ENCODE measurements around the gene DNAJB7. TPM values are rescaled to one million over a fixed set of nuclear protein-coding genes. Genes with fewer than 3 reads are reported as not detected.

The DNAJB7 gene
- total and polyA plus RNA-seq, 10 of the 15 experiments (the other 5 are each of a cell fraction or from before 2014, with no cell fraction given): 0.03 to 0.70 (median 0.29) TPM; not detected in 6

GRCh38 chr22:40853961-40854360, 8.0 kb downstream of the DNAJB7 start:
- DNase-seq (ENCODE audit: low read depth, low spot score) (no peak), FAIRE-seq (no peak), ATAC-seq (no peak)
- Histone ChIP-seq H3K9me3 (replicated peaks; ENCODE audit: control insufficient read depth, insufficient read depth, low read length) (no peaks in the 10 kb centered on the region), H3K27ac (ENCODE audit: control insufficient read depth, insufficient read depth) (no peak overlapping the region), H3K79me2 (ENCODE audit: control insufficient read depth, insufficient read depth, low read length) (peaks cover 81% of the 10 kb centered on the region), H4K20me1 (ENCODE audit: control insufficient read depth, insufficient read depth) (no peaks in the 10 kb centered on the region), H3K4me3 (peak overlapping the region; percentile 96), H3K4me1 (ENCODE audit: control insufficient read depth, insufficient read depth, low read length) (peaks cover 4% of the 10 kb centered on the region), H2AFZ (ENCODE audit: control insufficient read depth, low read depth, low read length) (no peak overlapping the region), H3K27me3 (replicated peaks in 1 of 2; ENCODE audit: control insufficient read depth in 2 of 2, insufficient read depth in 2 of 2, low read length in 1 of 2) (no peaks in the 10 kb centered on the region), H3K36me3 (ENCODE audit: control insufficient read depth in 2 of 2, insufficient read depth in 2 of 2, low read length in 1 of 2) (peaks cover 1 to 11% of the 10 kb centered on the region in 2 experiments; a peak in 2 of 4 replicates), H3K9ac (ENCODE audit: control insufficient read depth, insufficient read depth, low read length) (no peak overlapping the region), H3K4me2 (ENCODE audit: control insufficient read depth, insufficient read depth) (peak overlapping the region; percentile 86)
- in situ Hi-C loops (cut with MboI): no loop called here
- ChIA-PET CTCF (interaction anchor here (0.6 to 3.9 kb wide), 7 partner anchors 11 to 518 kb away, joined by 3 to 15 read pairs (median 4); no protein-coding TSS in a partner anchor), POLR2A (interaction anchor here (1.1 to 6.2 kb wide), 5 partner anchors 13 to 44 kb away, joined by 3 to 41 read pairs (median 3); partner anchors contain the start of gene SLC25A17), SMC1A (ENCODE audit: uncharacterized antibody, unreplicated experiment) (interaction anchor here (0.8 to 3.3 kb wide), 12 partner anchors 13 to 418 kb away, joined by 3 to 14 read pairs (median 5); no protein-coding TSS in a partner anchor), RAD21 (ENCODE audit: unreplicated experiment) (interaction anchor here (2.2 to 2.4 kb wide), 2 partner anchors 36 to 45 kb away, joined by 14 to 17 read pairs; partner anchors contain the start of gene SLC25A17)
- BruUV-seq (replicated peaks): no TSS peak
- 30% methylated on average over 3 of the region's 3 CpGs for WGBS (ENCODE audit: insufficient coverage, insufficient replicate concordance, low lambda C conversion rate, missing lambda C conversion rate)
- TF ChIP-seq NR2F1 (conservative IDR thresholded peaks at IDR 0.05): no peak
- TF ChIP-seq, protein P1, sequence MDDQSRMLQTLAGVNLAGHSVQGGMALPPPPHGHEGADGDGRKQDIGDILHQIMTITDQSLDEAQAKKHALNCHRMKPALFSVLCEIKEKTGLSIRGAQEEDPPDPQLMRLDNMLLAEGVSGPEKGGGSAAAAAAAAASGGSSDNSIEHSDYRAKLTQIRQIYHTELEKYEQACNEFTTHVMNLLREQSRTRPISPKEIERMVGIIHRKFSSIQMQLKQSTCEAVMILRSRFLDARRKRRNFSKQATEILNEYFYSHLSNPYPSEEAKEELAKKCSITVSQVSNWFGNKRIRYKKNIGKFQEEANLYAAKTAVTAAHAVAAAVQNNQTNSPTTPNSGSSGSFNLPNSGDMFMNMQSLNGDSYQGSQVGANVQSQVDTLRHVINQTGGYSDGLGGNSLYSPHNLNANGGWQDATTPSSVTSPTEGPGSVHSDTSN (IDR thresholded peaks at IDR 0.05; ENCODE audit: insufficient replicate concordance, low read depth, low read length): no peak
- no peak for TF ChIP-seq PML (IDR thresholded peaks at IDR 0.05; ENCODE audit: low read length)
- no peak for TF ChIP-seq NFYA (IDR thresholded peaks at IDR 0.05; ENCODE audit: borderline replicate concordance, low read depth, low read length)
- TF ChIP-seq, protein P2, sequence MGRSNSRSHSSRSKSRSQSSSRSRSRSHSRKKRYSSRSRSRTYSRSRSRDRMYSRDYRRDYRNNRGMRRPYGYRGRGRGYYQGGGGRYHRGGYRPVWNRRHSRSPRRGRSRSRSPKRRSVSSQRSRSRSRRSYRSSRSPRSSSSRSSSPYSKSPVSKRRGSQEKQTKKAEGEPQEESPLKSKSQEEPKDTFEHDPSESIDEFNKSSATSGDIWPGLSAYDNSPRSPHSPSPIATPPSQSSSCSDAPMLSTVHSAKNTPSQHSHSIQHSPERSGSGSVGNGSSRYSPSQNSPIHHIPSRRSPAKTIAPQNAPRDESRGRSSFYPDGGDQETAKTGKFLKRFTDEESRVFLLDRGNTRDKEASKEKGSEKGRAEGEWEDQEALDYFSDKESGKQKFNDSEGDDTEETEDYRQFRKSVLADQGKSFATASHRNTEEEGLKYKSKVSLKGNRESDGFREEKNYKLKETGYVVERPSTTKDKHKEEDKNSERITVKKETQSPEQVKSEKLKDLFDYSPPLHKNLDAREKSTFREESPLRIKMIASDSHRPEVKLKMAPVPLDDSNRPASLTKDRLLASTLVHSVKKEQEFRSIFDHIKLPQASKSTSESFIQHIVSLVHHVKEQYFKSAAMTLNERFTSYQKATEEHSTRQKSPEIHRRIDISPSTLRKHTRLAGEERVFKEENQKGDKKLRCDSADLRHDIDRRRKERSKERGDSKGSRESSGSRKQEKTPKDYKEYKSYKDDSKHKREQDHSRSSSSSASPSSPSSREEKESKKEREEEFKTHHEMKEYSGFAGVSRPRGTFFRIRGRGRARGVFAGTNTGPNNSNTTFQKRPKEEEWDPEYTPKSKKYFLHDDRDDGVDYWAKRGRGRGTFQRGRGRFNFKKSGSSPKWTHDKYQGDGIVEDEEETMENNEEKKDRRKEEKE (IDR thresholded peaks at IDR 0.05): no peak
- no peak for TF ChIP-seq POLR2AphosphoS2 (IDR thresholded peaks at IDR 0.05; ENCODE audit: low read depth, low read length)
- no peak for TF ChIP-seq POLR2AphosphoS5 (IDR thresholded peaks at IDR 0.05; ENCODE audit: low read length)
- no peak for TF ChIP-seq NFYB (IDR thresholded peaks at IDR 0.05; ENCODE audit: insufficient read depth, low read depth, low read length)
- TF ChIP-seq USF2 (IDR thresholded peaks at IDR 0.05; ENCODE audit: borderline replicate concordance, low read depth, low read length): no peak
- no peak for TF ChIP-seq HDAC6 (IDR thresholded peaks at IDR 0.05; ENCODE audit: unreplicated experiment)
- no peak for TF ChIP-seq RAD51 (IDR thresholded peaks at IDR 0.05)
- TF ChIP-seq MTA2 (IDR thresholded peaks at IDR 0.05; ENCODE audit: low read depth): no peak
- intact Hi-C loops (cut with micrococcal nuclease; ENCODE audit: unreplicated experiment): no loop called here
